ENCODE data around the gene TSC22D2.

TSC22D2 gene

GRCh38 chr3:150509780-150510179 lies 101.7 kb downstream of the TSC22D2 start:
- POLR2A ChIA-PET = no interaction called here
- DNase-seq (ENCODE audit: low read depth, low spot score) = no peak
- TF ChIP-seq CTCF (IDR thresholded peaks at IDR 0.05; ENCODE audit: insufficient read depth, low read length, missing control alignments) = no peak
- no peak overlapping the region for H3K4me3 ChIP-seq (ENCODE audit: low read depth, low read length)
- CTCF ChIA-PET = no interaction called here

DNA sequence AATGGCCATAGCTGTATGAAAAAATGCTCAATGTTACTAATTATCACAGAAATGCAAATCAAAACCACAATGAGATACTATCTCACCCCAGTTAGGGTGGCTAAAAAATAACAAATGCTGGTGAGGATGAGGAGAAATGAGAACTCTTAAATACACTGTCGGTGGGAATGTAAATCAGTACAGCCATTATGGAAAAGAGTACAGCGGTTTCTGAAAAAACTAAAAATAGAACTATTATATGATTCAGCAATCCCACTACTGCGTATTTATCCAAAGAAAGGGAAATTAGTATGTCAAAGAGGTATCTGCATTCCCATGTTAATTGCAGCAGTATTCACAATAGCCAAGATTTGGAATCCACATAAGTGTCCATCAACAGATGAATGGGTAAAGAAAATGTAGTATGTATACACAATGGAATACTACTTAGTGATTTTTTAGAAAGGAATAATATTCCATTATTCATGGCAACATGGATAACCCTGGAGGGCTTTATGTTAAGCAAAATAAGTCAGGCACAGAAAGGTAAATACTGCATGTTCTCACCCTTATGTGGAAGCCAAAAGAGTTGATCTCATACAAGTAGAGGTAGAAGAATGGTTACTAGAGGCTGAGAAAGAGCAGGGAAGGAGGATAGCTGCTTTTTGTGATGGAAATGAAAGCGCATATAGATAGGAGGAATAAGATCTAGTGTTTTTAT lies 103.2 kb downstream of the TSC22D2 start:
- H3K4me3 ChIP-seq (ENCODE audit: low read depth, low read length) = no peak overlapping the region
- POLR2A ChIA-PET = interaction anchor here (0.5 kb wide), 1 partner anchor 540 kb away, joined by 3 read pairs; no protein-coding TSS in a partner anchor
- TF ChIP-seq CTCF (IDR thresholded peaks at IDR 0.05; ENCODE audit: insufficient read depth, low read length, missing control alignments) = no peak
- DNase-seq (ENCODE audit: low read depth, low spot score) = no peak
- CTCF ChIA-PET = interaction anchor here (1.6 kb wide), 1 partner anchor 10 kb away, joined by 4 read pairs; no protein-coding TSS in a partner anchor

GRCh38 chr3:150515210-150515609 lies 107.1 kb downstream of the TSC22D2 start:
- ChIA-PET CTCF (interaction anchor here (0.9 to 3.8 kb wide), 3 partner anchors 11 to 285 kb away, joined by 3 to 15 read pairs (median 3); no protein-coding TSS in a partner anchor), POLR2A (no interaction called here)
- TF ChIP-seq CTCF (IDR thresholded peaks at IDR 0.05; ENCODE audit: insufficient read depth, low read length, missing control alignments) = no peak
- no peak overlapping the region for H3K4me3 ChIP-seq (ENCODE audit: low read depth, low read length)
- DNase-seq (ENCODE audit: low read depth, low spot score) = no peak

Data from AG04449 (cell line).